Left kidney (tissue), 2 donors: ENCODE measurements around the gene CTBP2. TPM values are rescaled to one million over a fixed set of nuclear protein-coding genes. Genes with fewer than 3 reads are reported as not detected.
"Not testable (repeated sequence)": the region's sequence is repeated elsewhere in the genome, so short reads cannot be mapped to it uniquely, and the experiment has no call there.

Experiments
- DNase-seq: peaks from one replicate; pipeline ENCODE4 v3.0.0-alpha.2; 2013
- polyA plus RNA-seq: library from polyadenylated mRNA; unstranded; fragments of 120-200 nt; gene quantifications from one replicate; pipeline ENCODE4 v1.2.1, GENCODE V29; 2013; ENCODE audit not compliant: insufficient read length

Gene CTBP2
- polyA plus RNA-seq, 1 donor = 83.5 TPM

- peak; percentile 61 for DNase-seq
Observed at GRCh38 chr10:125064681-125065492, 95.5 kb downstream of the CTBP2 start.

- no peak for DNase-seq
Observed at GRCh38 chr10:125063256-125063925, 97.0 kb downstream of the CTBP2 start.

GRCh38 chr10:125062914-125063230 is 97.5 kb downstream of the CTBP2 start:
- DNase-seq = no peak

- no peak for DNase-seq
Observed at GRCh38 chr10:125062227-125062913, 98.0 kb downstream of the CTBP2 start.

GRCh38 chr10:125061557-125062226 is 98.7 kb downstream of the CTBP2 start:
- no peak for DNase-seq

- DNase-seq = peak; percentile 84
Observed at GRCh38 chr10:125060826-125061556, 99.4 kb downstream of the CTBP2 start.

- no peak for DNase-seq
Observed at GRCh38 chr10:125060482-125060825, 99.9 kb downstream of the CTBP2 start.

- no peak for DNase-seq
Observed at GRCh38 chr10:125060026-125060425, 100.3 kb downstream of the CTBP2 start.

GRCh38 chr10:125059348-125059747 is 101.0 kb downstream of the CTBP2 start:
- not testable (repeated sequence) for DNase-seq

- DNase-seq = peak; percentile 86
Observed at GRCh38 chr10:125057158-125058001, 103.0 kb downstream of the CTBP2 start.

- no peak for DNase-seq
Observed at GRCh38 chr10:125056161-125057132, 103.9 kb downstream of the CTBP2 start.

- no peak for DNase-seq
Observed at GRCh38 chr10:125055446-125055845, 104.9 kb downstream of the CTBP2 start.

GRCh38 chr10:125054669-125055268 is 105.6 kb downstream of the CTBP2 start:
- no peak for DNase-seq

- no peak for DNase-seq
Observed at GRCh38 chr10:125054216-125054615, 106.1 kb downstream of the CTBP2 start.

GRCh38 chr10:125052146-125052545 is 108.2 kb downstream of the CTBP2 start:
- DNase-seq = no peak

- DNase-seq = no peak
Observed at GRCh38 chr10:125050383-125050782, 110.0 kb downstream of the CTBP2 start.

GRCh38 chr10:125049216-125049881 is 111.0 kb downstream of the CTBP2 start:
- DNase-seq = no peak

- DNase-seq = peak; percentile 84
Observed at GRCh38 chr10:125048094-125048864, 112.1 kb downstream of the CTBP2 start.
